A673 (cell line): ENCODE results near the gene ACTL10.

Experiments
- EZH2 ChIP-seq: fragments of 200-600 bp; sonication (generic); IDR thresholded peaks from 2 replicates; pipeline ENCODE4 v1.6.1; 2017; ENCODE audit warnings: borderline replicate concordance, low read depth, mild to moderate bottlenecking, mixed read lengths, antibody characterized with exemption, low read length; ENCODE audit not compliant: poor library complexity, severe bottlenecking
- TF ChIP-seq, protein P1 (sequence below): fragments of 300-800, 200-600 bp; sonication (generic); conservative IDR thresholded peaks from 2 replicates; pipeline ENCODE4 v1.5.1; 2017; ENCODE audit warnings: low read depth, mild to moderate bottlenecking, antibody characterized with exemption, low read length, moderate library complexity, mixed read lengths

DNA sequence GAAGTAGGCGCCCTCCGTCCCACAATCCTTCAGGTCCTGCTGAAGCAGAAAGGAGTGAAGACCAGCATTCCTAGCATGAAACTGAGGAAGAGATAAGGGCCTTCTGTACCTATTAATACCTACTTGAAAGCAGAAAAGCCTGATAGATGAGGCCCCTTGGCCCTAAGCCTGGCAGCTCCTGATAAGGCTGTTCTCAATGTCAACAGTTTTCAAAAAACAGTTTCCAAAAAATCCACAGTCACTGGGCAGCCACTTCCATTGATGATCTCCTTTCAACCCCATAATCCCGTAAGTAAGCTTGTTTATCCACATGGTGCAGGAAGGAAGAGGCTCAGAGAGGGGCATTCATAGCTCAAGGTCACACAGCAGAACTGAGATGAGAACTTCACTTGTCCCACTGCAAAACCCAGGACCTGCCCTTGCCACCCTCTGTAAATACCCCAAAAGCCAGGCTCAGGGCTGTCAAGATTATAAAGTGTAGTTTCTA lies 22.2 kb downstream of the ACTL10 start:
- TF ChIP-seq, protein P1, sequence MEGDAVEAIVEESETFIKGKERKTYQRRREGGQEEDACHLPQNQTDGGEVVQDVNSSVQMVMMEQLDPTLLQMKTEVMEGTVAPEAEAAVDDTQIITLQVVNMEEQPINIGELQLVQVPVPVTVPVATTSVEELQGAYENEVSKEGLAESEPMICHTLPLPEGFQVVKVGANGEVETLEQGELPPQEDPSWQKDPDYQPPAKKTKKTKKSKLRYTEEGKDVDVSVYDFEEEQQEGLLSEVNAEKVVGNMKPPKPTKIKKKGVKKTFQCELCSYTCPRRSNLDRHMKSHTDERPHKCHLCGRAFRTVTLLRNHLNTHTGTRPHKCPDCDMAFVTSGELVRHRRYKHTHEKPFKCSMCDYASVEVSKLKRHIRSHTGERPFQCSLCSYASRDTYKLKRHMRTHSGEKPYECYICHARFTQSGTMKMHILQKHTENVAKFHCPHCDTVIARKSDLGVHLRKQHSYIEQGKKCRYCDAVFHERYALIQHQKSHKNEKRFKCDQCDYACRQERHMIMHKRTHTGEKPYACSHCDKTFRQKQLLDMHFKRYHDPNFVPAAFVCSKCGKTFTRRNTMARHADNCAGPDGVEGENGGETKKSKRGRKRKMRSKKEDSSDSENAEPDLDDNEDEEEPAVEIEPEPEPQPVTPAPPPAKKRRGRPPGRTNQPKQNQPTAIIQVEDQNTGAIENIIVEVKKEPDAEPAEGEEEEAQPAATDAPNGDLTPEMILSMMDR, result no peak
- no peak for TF ChIP-seq EZH2
